ENCODE results near the gene SLC39A2.

DNA sequence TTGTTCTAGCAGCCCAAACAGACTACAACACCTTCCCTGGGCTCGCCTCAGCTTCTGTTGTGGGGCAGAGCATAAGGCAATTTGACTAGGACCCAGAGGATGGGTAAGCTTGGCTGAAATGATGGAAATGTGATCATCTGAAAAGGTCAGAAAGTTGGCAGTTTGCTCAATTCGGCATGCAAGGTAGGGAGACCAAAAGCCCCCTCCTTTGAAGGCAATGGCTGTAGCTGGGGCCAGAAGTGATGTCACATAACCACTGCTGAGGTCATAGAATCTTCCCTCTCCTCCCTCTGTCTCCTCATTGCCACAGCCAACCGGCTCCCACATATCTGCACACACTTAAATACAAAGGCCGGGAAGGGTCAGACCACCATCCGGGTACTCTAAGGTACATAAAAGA lies 30.8 kb downstream of the SLC39A2 start, which contains the start of gene TPPP2:
- TF ChIP-seq CHD2 (IDR thresholded peaks at IDR 0.05; ENCODE audit: low read length, partially characterized antibody): no peak
- no peak for TF ChIP-seq EP300 (IDR thresholded peaks at IDR 0.05; ENCODE audit: borderline replicate concordance in 1 of 2, low read depth in 1 of 2, low read length in 1 of 2)
- TF ChIP-seq POLR2AphosphoS5 (IDR thresholded peaks at IDR 0.05; ENCODE audit: low read depth, low read length): no peak
- TF ChIP-seq, protein P1, sequence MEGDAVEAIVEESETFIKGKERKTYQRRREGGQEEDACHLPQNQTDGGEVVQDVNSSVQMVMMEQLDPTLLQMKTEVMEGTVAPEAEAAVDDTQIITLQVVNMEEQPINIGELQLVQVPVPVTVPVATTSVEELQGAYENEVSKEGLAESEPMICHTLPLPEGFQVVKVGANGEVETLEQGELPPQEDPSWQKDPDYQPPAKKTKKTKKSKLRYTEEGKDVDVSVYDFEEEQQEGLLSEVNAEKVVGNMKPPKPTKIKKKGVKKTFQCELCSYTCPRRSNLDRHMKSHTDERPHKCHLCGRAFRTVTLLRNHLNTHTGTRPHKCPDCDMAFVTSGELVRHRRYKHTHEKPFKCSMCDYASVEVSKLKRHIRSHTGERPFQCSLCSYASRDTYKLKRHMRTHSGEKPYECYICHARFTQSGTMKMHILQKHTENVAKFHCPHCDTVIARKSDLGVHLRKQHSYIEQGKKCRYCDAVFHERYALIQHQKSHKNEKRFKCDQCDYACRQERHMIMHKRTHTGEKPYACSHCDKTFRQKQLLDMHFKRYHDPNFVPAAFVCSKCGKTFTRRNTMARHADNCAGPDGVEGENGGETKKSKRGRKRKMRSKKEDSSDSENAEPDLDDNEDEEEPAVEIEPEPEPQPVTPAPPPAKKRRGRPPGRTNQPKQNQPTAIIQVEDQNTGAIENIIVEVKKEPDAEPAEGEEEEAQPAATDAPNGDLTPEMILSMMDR (IDR thresholded peaks at IDR 0.05): no peak
- TF ChIP-seq, protein P2, sequence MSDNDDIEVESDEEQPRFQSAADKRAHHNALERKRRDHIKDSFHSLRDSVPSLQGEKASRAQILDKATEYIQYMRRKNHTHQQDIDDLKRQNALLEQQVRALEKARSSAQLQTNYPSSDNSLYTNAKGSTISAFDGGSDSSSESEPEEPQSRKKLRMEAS (IDR thresholded peaks at IDR 0.05; ENCODE audit: low read depth): no peak
- no peak for TF ChIP-seq TCF12 (IDR thresholded peaks at IDR 0.05)
- no peak for TF ChIP-seq EZH2phosphoT487 (IDR thresholded peaks at IDR 0.05; ENCODE audit: borderline replicate concordance, low read depth)
- no peak for TF ChIP-seq GABPA (IDR thresholded peaks at IDR 0.05; ENCODE audit: low read depth)
- TF ChIP-seq RXRA (IDR thresholded peaks at IDR 0.05; ENCODE audit: borderline replicate concordance, low read depth): no peak
- TF ChIP-seq, protein P3, sequence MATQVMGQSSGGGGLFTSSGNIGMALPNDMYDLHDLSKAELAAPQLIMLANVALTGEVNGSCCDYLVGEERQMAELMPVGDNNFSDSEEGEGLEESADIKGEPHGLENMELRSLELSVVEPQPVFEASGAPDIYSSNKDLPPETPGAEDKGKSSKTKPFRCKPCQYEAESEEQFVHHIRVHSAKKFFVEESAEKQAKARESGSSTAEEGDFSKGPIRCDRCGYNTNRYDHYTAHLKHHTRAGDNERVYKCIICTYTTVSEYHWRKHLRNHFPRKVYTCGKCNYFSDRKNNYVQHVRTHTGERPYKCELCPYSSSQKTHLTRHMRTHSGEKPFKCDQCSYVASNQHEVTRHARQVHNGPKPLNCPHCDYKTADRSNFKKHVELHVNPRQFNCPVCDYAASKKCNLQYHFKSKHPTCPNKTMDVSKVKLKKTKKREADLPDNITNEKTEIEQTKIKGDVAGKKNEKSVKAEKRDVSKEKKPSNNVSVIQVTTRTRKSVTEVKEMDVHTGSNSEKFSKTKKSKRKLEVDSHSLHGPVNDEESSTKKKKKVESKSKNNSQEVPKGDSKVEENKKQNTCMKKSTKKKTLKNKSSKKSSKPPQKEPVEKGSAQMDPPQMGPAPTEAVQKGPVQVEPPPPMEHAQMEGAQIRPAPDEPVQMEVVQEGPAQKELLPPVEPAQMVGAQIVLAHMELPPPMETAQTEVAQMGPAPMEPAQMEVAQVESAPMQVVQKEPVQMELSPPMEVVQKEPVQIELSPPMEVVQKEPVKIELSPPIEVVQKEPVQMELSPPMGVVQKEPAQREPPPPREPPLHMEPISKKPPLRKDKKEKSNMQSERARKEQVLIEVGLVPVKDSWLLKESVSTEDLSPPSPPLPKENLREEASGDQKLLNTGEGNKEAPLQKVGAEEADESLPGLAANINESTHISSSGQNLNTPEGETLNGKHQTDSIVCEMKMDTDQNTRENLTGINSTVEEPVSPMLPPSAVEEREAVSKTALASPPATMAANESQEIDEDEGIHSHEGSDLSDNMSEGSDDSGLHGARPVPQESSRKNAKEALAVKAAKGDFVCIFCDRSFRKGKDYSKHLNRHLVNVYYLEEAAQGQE (IDR thresholded peaks at IDR 0.05; ENCODE audit: low read depth, low read length): no peak
- TF ChIP-seq JUND (IDR thresholded peaks at IDR 0.05): no peak
- TF ChIP-seq FOSL2 (IDR thresholded peaks at IDR 0.05; ENCODE audit: borderline replicate concordance, low read depth): no peak
- no peak for TF ChIP-seq NFIC (IDR thresholded peaks at IDR 0.05; ENCODE audit: borderline replicate concordance)
- TF ChIP-seq FOXM1 (IDR thresholded peaks at IDR 0.05; ENCODE audit: low read depth): no peak

Data from SK-N-SH (cell line).